H1 (cell line): ENCODE results near the gene CD48. TPM values are rescaled to one million over a fixed set of nuclear protein-coding genes. Genes with fewer than 3 reads are reported as not detected.

ENCODE experiments used
- BACH1 ChIP-seq: IDR thresholded peaks from 2 replicates; pipeline ENCODE4 v1.6.1; 2012; ENCODE audit warnings: low read length, improper control_type of control experiment
- EGR1 ChIP-seq: IDR thresholded peaks from 2 replicates; pipeline ENCODE4 v1.6.1; 2011; ENCODE audit warnings: low read depth, low read length, borderline replicate concordance
- TBP ChIP-seq: IDR thresholded peaks from 2 replicates; pipeline ENCODE4 v1.6.1; 2011; ENCODE audit warnings: low read depth, low read length, improper control_type of control experiment
- polyA plus RNA-seq, 7 experiments: library from polyadenylated mRNA; depleted of rRNA in 3 of 7; stranded (reverse) in 5 of 7; unstranded in 2 of 7; fragments of >200 nt in 5 of 7; fragments of 200-250 nt in 2 of 7; gene quantifications; 1 replicate in 5 of 7; 2 replicates in 1 of 7; 4 replicates in 1 of 7; pipeline versions ENCODE4 v1.2.1 to v1.2.3, GENCODE V29; 2011 to 2013; ENCODE audit warnings: missing spikeins in 2 of 7, mixed read lengths in 2 of 7
- total RNA-seq: library from RNA; stranded (reverse); fragmentation: NEBNext Ultra II Directional; extraction: Animal tissue kit (Norgen Biotek cat#: 25700); gene quantifications from 2 replicates; pipeline ENCODE4 v1.2.1, GENCODE V29; 2021

The CD48 gene
- total and polyA plus RNA-seq, 2 of the 8 experiments (the other 6 are each of a cell fraction or from before 2014, with no cell fraction given): 0.08 TPM; not detected in 1

DNA sequence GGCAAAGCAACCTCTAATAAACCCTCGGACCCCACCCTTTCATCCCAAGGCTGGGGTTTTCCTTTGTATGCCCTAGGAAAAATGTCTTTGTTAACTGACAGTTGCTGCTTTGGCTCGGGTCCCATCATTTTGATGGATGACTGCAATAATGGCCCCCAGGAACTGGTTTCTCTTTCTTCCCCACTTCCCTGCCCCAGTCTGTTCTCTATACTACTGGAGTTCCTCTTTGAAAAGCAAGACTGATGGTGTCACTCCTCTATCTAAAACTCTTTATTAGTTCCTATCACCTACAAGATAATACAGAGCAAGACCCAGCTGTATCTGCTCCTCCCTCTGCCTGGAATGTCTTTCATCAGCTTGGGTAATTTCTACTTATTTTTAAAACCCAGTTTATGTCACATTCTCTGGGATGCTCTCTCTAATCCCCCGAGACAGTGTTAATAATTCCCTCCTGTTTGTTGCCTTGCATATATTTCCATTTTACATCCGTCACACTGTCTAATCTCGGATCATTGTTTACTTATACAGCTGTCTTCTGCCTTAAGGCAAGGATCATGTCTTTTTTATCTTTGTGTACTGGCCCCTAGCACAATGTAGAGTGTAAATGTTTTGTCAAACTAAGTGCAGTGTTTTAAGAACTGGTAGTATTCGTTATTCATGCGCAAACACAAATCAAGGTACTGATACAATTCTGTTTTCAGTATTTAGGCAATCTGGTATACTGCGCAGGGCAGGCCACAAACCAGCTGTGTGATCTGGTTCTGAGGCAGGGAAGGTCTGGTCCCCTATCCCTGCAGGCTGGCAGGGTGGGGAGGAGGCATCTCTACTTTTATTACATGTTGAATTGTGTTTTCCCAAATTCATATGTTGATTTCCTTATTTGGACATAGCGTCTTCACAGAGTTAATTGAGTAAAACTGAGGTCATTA is 80.8 kb downstream of the CD48 start (continued):
- no peak for TF ChIP-seq TBP
- TF ChIP-seq EGR1: no peak
- TF ChIP-seq BACH1: no peak
